ENCODE results near the gene CDC42BPA. TPM values are rescaled to one million over a fixed set of nuclear protein-coding genes. Genes with fewer than 3 reads are reported as not detected.
A peak's percentile ranks its signal among the peaks of the same experiment; 100 is the strongest.
"Not testable (repeated sequence)": the region's sequence is repeated elsewhere in the genome, so short reads cannot be mapped to it uniquely, and the experiment has no call there.

CDC42BPA gene
- total RNA-seq, 1 experiment from 2014 or later: 48.6 TPM

GRCh38 chr1:227240983-227241382 is 77.3 kb downstream of the CDC42BPA start:
- H3K4me3 Mint-ChIP-seq (ENCODE audit: low read depth, unreplicated experiment): no peak overlapping the region
- intact Hi-C loops (cut with micrococcal nuclease; ENCODE audit: unreplicated experiment): loop anchor here (5.0 kb wide), 1 partner anchor 56 kb away; no protein-coding TSS in a partner anchor
- no TSS peak for BruUV-seq (replicated peaks)

GRCh38 chr1:227234998-227235405 is 83.3 kb downstream of the CDC42BPA start:
- H3K36me3 Mint-ChIP-seq (ENCODE audit: insufficient read depth, unreplicated experiment): no peaks in the 10 kb centered on the region
- H3K4me1 Mint-ChIP-seq (ENCODE audit: low read depth, unreplicated experiment): peaks cover 8% of the 10 kb centered on the region
- H3K9me3 Mint-ChIP-seq (ENCODE audit: low read depth, unreplicated experiment): no peaks in the 10 kb centered on the region
- peak; percentile 70 for DNase-seq
- intact Hi-C loops (cut with micrococcal nuclease; ENCODE audit: unreplicated experiment): loop anchor here (1.0 to 2.0 kb wide), 2 partner anchors 82 to 202 kb away; no protein-coding TSS in a partner anchor
- H3K27ac Mint-ChIP-seq (ENCODE audit: unreplicated experiment): no peak overlapping the region
- H3K4me3 Mint-ChIP-seq (ENCODE audit: low read depth, unreplicated experiment): no peak overlapping the region
- BruUV-seq (replicated peaks): no TSS peak
- peak; percentile 69 for TF ChIP-seq CTCF (IDR thresholded peaks at IDR 0.05; ENCODE audit: unreplicated experiment)
- CTCF ChIA-PET: no interaction called here
- H3K27me3 Mint-ChIP-seq (ENCODE audit: unreplicated experiment): no peaks in the 10 kb centered on the region

More at GRCh38 chr1:227240983-227241382, 77.3 kb downstream of the CDC42BPA start:
- TF ChIP-seq CTCF (IDR thresholded peaks at IDR 0.05; ENCODE audit: unreplicated experiment): no peak
- no peaks in the 10 kb centered on the region for H3K27me3 Mint-ChIP-seq (ENCODE audit: unreplicated experiment)
- peaks cover 10% of the 10 kb centered on the region for H3K36me3 Mint-ChIP-seq (ENCODE audit: insufficient read depth, unreplicated experiment)
- H3K4me1 Mint-ChIP-seq (ENCODE audit: low read depth, unreplicated experiment): peaks cover 34% of the 10 kb centered on the region
- no peak for DNase-seq
- H3K27ac Mint-ChIP-seq (ENCODE audit: unreplicated experiment): no peak overlapping the region
- CTCF ChIA-PET: interaction anchor here (0.6 to 1.0 kb wide), 2 partner anchors 90 to 191 kb away, joined by 3 to 5 read pairs; no protein-coding TSS in a partner anchor
- no peaks in the 10 kb centered on the region for H3K9me3 Mint-ChIP-seq (ENCODE audit: low read depth, unreplicated experiment)

DNA sequence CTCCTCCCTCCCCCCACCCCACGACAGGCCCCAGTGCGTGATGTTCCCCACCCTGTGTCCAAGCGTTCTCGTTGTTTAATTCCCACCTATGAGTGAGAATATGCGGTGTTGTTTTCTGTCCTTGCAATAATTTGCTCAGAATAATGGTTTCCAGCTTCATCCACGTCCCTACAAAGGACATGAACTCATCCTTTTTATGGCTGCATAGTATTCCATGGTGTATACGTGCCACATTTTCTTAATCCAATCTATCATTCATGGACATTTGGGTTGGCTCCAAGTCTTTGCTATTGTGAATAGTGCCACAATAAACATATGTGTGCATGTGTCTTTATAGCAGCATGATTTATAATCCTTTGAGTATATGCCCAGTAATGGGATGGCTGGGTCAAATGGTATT is 87.2 kb downstream of the CDC42BPA start:
- DNase-seq; H3K36me3 Mint-ChIP-seq (ENCODE audit: insufficient read depth, unreplicated experiment); H3K4me3 Mint-ChIP-seq (ENCODE audit: low read depth, unreplicated experiment); CTCF ChIA-PET; intact Hi-C loops (cut with micrococcal nuclease; ENCODE audit: unreplicated experiment); H3K4me1 Mint-ChIP-seq (ENCODE audit: low read depth, unreplicated experiment); H3K27ac Mint-ChIP-seq (ENCODE audit: unreplicated experiment); BruUV-seq (replicated peaks); H3K9me3 Mint-ChIP-seq (ENCODE audit: low read depth, unreplicated experiment); H3K27me3 Mint-ChIP-seq (ENCODE audit: unreplicated experiment): not testable (repeated sequence)

- H3K27me3 Mint-ChIP-seq (ENCODE audit: unreplicated experiment): no peaks in the 10 kb centered on the region
- no peak overlapping the region for H3K4me3 Mint-ChIP-seq (ENCODE audit: low read depth, unreplicated experiment)
- no TSS peak for BruUV-seq (replicated peaks)
- H3K36me3 Mint-ChIP-seq (ENCODE audit: insufficient read depth, unreplicated experiment): no peaks in the 10 kb centered on the region
- DNase-seq: no peak
- intact Hi-C loops (cut with micrococcal nuclease; ENCODE audit: unreplicated experiment): no loop called here
- peaks cover 11% of the 10 kb centered on the region for H3K4me1 Mint-ChIP-seq (ENCODE audit: low read depth, unreplicated experiment)
- TF ChIP-seq CTCF (IDR thresholded peaks at IDR 0.05; ENCODE audit: unreplicated experiment): no peak
- CTCF ChIA-PET: interaction anchor here (0.7 kb wide), 1 partner anchor 309 kb away, joined by 3 read pairs; no protein-coding TSS in a partner anchor
- H3K9me3 Mint-ChIP-seq (ENCODE audit: low read depth, unreplicated experiment): no peaks in the 10 kb centered on the region
- H3K27ac Mint-ChIP-seq (ENCODE audit: unreplicated experiment): no peak overlapping the region
Measured at GRCh38 chr1:227228201-227228600, 90.1 kb downstream of the CDC42BPA start.

DNA sequence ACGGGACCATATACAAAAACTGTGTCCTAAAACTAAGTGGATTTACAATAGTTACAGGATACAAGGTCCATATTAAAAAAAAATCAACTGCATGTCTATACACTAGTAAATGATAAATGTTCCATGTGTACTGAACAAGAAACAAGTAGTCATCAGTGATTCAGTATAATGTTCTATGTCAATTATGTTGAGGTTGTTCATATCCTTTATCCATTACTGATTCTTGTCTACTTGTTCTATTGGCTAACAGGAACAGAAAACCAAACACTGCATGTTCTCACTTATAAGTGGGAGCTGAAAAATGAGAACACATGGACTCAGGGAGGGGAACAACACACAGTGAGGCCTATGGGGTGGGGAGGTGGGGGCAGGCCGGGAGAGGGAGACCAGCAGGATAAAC is 90.5 kb downstream of the CDC42BPA start:
- no peaks in the 10 kb centered on the region for H3K27me3 Mint-ChIP-seq (ENCODE audit: unreplicated experiment)
- H3K4me1 Mint-ChIP-seq (ENCODE audit: low read depth, unreplicated experiment): peaks cover 11% of the 10 kb centered on the region
- TF ChIP-seq CTCF (IDR thresholded peaks at IDR 0.05; ENCODE audit: unreplicated experiment): no peak
- no peaks in the 10 kb centered on the region for H3K36me3 Mint-ChIP-seq (ENCODE audit: insufficient read depth, unreplicated experiment)
- H3K27ac Mint-ChIP-seq (ENCODE audit: unreplicated experiment): no peak overlapping the region
- no TSS peak for BruUV-seq (replicated peaks)
- H3K4me3 Mint-ChIP-seq (ENCODE audit: low read depth, unreplicated experiment): no peak overlapping the region
- no peak for DNase-seq
- CTCF ChIA-PET: interaction anchor here (0.7 kb wide), 1 partner anchor 309 kb away, joined by 3 read pairs; no protein-coding TSS in a partner anchor
- intact Hi-C loops (cut with micrococcal nuclease; ENCODE audit: unreplicated experiment): no loop called here
- no peaks in the 10 kb centered on the region for H3K9me3 Mint-ChIP-seq (ENCODE audit: low read depth, unreplicated experiment)

Data from Calu3 (cell line).